ENCODE data around the gene TMEFF2. TPM values are rescaled to one million over a fixed set of nuclear protein-coding genes. Genes with fewer than 3 reads are reported as not detected.

Gene TMEFF2
- total RNA-seq, 1 donor from 2014 or later = not detected

DNA sequence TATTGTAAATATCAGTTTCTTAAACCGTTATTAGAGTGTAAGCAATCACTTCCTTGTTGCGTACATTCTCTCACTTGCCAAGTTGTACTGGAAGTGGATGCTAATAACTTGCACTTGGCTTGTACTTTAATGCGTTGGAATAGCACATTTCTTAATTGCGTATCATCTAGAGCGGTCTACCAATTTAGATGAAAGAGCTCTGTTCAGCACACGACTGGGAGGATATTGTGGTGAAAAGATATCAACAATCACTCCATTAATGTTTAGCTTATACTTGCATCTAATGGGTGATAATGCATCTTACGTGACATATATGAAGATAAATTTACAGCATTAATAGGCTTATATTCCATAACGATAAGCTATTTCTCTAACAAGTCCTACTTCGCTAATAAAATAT, 11.7 kb upstream of the TMEFF2 start:
- no peaks in the 10 kb centered on the region for H3K9me3 ChIP-seq
- no peaks in the 10 kb centered on the region for H3K27me3 ChIP-seq
- no peak overlapping the region for H3K4me3 ChIP-seq
- intact Hi-C loops (cut with DNase I) = no loop called here
- no peak for TF ChIP-seq POLR2AphosphoS5 (IDR thresholded peaks at IDR 0.05; ENCODE audit: insufficient read depth in 1 of 2, low read depth in 1 of 2)
- TF ChIP-seq, protein P1, sequence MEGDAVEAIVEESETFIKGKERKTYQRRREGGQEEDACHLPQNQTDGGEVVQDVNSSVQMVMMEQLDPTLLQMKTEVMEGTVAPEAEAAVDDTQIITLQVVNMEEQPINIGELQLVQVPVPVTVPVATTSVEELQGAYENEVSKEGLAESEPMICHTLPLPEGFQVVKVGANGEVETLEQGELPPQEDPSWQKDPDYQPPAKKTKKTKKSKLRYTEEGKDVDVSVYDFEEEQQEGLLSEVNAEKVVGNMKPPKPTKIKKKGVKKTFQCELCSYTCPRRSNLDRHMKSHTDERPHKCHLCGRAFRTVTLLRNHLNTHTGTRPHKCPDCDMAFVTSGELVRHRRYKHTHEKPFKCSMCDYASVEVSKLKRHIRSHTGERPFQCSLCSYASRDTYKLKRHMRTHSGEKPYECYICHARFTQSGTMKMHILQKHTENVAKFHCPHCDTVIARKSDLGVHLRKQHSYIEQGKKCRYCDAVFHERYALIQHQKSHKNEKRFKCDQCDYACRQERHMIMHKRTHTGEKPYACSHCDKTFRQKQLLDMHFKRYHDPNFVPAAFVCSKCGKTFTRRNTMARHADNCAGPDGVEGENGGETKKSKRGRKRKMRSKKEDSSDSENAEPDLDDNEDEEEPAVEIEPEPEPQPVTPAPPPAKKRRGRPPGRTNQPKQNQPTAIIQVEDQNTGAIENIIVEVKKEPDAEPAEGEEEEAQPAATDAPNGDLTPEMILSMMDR (IDR thresholded peaks at IDR 0.05) = no peak
- no peak for TF ChIP-seq POLR2A (IDR thresholded peaks at IDR 0.05)
- no peaks in the 10 kb centered on the region for H3K36me3 ChIP-seq
- DNase-seq (ENCODE audit: extremely low spot score in 2 of 2) = no peak
- H3K4me1 ChIP-seq = no peaks in the 10 kb centered on the region
- no peak overlapping the region for H3K27ac ChIP-seq

- intact Hi-C loops (cut with DNase I) = no loop called here
- H3K27ac ChIP-seq = no peak overlapping the region
- no peaks in the 10 kb centered on the region for H3K4me1 ChIP-seq
- no peak for DNase-seq (ENCODE audit: extremely low spot score in 2 of 2)
- TF ChIP-seq POLR2A (IDR thresholded peaks at IDR 0.05) (no peak), POLR2AphosphoS5 (IDR thresholded peaks at IDR 0.05; ENCODE audit: insufficient read depth in 1 of 2, low read depth in 1 of 2) (no peak)
- TF ChIP-seq, protein P1 (IDR thresholded peaks at IDR 0.05) = no peak
- H3K27me3 ChIP-seq = no peaks in the 10 kb centered on the region
- H3K36me3 ChIP-seq = no peaks in the 10 kb centered on the region
- no peak overlapping the region for H3K4me3 ChIP-seq
- H3K9me3 ChIP-seq = no peaks in the 10 kb centered on the region
Measured at GRCh38 chr2:192203876-192204275, 9.1 kb upstream of the TMEFF2 start.

- no peaks in the 10 kb centered on the region for H3K9me3 ChIP-seq
- no peak overlapping the region for H3K27ac ChIP-seq
- H3K36me3 ChIP-seq = no peaks in the 10 kb centered on the region
- TF ChIP-seq POLR2A (IDR thresholded peaks at IDR 0.05) = no peak
- TF ChIP-seq POLR2AphosphoS5 (IDR thresholded peaks at IDR 0.05; ENCODE audit: insufficient read depth in 1 of 2, low read depth in 1 of 2) = no peak
- TF ChIP-seq, protein P1 (IDR thresholded peaks at IDR 0.05) = no peak
- H3K4me1 ChIP-seq = no peaks in the 10 kb centered on the region
- intact Hi-C loops (cut with DNase I) = no loop called here
- no peak overlapping the region for H3K4me3 ChIP-seq
- no peak for DNase-seq (ENCODE audit: extremely low spot score in 2 of 2)
- peaks cover under 1% of the 10 kb centered on the region for H3K27me3 ChIP-seq
Measured at GRCh38 chr2:192202373-192202772, 7.6 kb upstream of the TMEFF2 start.

DNA sequence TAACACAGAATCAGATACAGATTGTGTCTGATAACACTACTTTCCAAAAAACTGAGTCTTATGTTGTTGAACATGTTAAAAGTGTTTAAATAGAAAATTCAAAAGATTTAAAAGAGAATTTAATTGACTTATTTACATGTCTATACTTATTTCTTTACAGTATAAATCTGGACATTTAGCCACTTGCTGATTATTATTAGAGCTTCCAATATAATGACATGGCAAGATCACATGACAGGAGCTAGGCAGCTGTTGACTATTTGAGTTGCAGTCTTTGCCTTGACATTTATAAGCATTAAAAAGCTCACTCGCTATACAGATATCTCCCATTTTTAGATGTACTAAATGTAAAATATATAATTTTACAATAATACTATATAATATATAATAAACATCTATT, 6.4 kb upstream of the TMEFF2 start:
- intact Hi-C loops (cut with DNase I) = no loop called here
- Histone ChIP-seq H3K27me3 (peaks cover 13% of the 10 kb centered on the region), H3K27ac (no peak overlapping the region), H3K4me1 (peaks cover 11% of the 10 kb centered on the region), H3K36me3 (no peaks in the 10 kb centered on the region), H3K9me3 (no peaks in the 10 kb centered on the region), H3K4me3 (no peak overlapping the region)
- DNase-seq (ENCODE audit: extremely low spot score in 2 of 2) = no peak
- TF ChIP-seq, protein P1 (IDR thresholded peaks at IDR 0.05) = no peak
- TF ChIP-seq POLR2AphosphoS5 (IDR thresholded peaks at IDR 0.05; ENCODE audit: insufficient read depth in 1 of 2, low read depth in 1 of 2) (no peak), POLR2A (IDR thresholded peaks at IDR 0.05) (no peak)

GRCh38 chr2:192197357-192197756, 2.6 kb upstream of the TMEFF2 start:
- no peaks in the 10 kb centered on the region for H3K9me3 ChIP-seq
- peaks cover 36% of the 10 kb centered on the region for H3K4me1 ChIP-seq
- H3K27ac ChIP-seq = no peak overlapping the region
- intact Hi-C loops (cut with DNase I) = no loop called here
- DNase-seq (ENCODE audit: extremely low spot score in 2 of 2) = no peak
- TF ChIP-seq POLR2A (IDR thresholded peaks at IDR 0.05) = no peak
- no peak for TF ChIP-seq POLR2AphosphoS5 (IDR thresholded peaks at IDR 0.05; ENCODE audit: insufficient read depth in 1 of 2, low read depth in 1 of 2)
- TF ChIP-seq, protein P1 (IDR thresholded peaks at IDR 0.05) = no peak
- H3K27me3 ChIP-seq = peaks cover 26% of the 10 kb centered on the region
- no peak overlapping the region for H3K4me3 ChIP-seq
- no peaks in the 10 kb centered on the region for H3K36me3 ChIP-seq
